ENCODE results near the gene PFKFB3. TPM values are rescaled to one million over a fixed set of nuclear protein-coding genes. Genes with fewer than 3 reads are reported as not detected.

The PFKFB3 gene
- total and polyA plus RNA-seq, 9 donors: 15.3 to 60.8 (median 40.2) TPM

DNA sequence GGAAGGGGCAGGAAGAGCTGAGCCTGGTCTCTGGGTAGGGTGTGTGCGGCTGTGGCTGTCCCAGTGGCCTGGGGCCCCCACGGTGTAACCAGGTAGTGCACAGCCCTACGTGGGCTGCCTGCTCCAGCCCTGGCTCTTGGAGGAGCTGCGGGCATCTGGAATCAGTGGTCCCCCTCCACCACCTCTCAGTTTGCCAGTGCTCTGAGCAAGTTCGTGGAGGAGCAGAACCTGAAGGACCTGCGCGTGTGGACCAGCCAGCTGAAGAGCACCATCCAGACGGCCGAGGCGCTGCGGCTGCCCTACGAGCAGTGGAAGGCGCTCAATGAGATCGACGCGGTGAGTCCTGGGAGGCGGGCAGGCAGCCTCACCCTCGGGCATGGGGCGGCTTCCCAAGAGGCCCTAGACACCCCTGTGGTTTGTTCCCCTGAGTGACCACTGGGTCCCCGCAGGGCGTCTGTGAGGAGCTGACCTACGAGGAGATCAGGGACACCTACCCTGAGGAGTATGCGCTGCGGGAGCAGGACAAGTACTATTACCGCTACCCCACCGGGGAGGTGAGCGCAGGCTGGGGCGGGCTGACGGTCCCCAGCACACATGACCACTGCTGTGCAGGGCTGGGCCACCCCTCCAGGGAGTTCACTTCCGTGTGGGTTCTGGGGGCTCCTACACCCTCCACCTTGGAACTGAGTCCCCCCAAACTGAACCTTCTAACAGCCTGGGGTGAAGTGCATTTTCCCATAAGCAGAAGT, 18.6 kb downstream of the PFKFB3 start:
- H3K4me3 ChIP-seq: no peak overlapping the region
- no peak for DNase-seq
- no peaks in the 10 kb centered on the region for H3K4me1 ChIP-seq (ENCODE audit: insufficient read depth)

DNA sequence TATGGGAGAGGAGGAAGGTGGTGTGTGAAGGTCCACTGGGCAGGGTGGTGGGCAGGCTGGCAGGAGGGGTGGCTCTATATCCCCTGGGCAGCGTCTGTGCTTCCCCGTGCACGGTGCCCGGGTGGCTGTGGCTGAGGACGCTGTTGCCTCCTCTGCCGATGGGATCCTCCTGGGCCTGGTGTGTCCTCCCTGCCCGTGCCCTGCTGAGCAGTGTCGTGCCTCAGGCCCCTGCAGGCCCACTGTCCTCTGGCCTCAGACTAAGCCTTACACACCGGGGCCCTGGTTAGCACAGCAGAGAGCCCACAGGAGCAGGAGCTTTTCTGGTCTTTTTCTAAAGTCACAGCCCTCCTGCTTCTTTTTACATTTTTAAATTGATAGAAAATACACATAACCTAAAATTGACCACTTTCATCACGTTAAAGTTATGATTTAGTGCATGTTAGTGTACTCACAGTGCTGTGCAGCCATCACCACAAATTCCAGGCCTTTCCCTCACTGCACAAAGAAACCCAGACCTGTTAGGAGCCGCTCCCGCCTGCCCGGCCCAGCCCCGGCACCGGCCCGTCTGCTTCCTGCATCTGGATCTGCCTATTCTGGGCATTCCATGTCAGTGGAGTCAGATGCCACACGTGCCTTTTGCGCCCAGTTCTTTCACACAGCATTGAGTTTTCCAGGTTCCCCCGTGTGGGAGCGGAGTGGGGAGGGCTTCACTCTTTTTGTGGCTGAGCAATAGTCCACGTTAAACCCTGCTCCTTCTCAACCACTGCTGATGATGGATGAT, 19.4 kb downstream of the PFKFB3 start:
- H3K36me3 ChIP-seq: no peaks in the 10 kb centered on the region
- no peaks in the 10 kb centered on the region for H3K4me1 ChIP-seq (ENCODE audit: insufficient read depth)
- 83 to 87% (median 86%) methylated on average over 21 of the region's 21 CpGs for WGBS, 3 donors

More for the DNA sequence above, 18.6 kb downstream of the PFKFB3 start:
- 91 to 96% (median 92%) methylated on average over 30 of the region's 30 CpGs for WGBS, 3 donors
- Histone ChIP-seq H3K36me3 (no peaks in the 10 kb centered on the region), H3K27ac (no peak overlapping the region), H3K9me3 (no peaks in the 10 kb centered on the region), H3K27me3 (no peaks in the 10 kb centered on the region)
- intact Hi-C loops (cut with DNase I): loop anchor here in 2 of 4 donors (5.0 to 10.0 kb wide), 2 partner anchors 163 to 181 kb away; no protein-coding TSS in a partner anchor
- TF ChIP-seq POLR2A (IDR thresholded peaks at IDR 0.05) (no peak), EP300 (IDR thresholded peaks at IDR 0.05) (no peak)
- TF ChIP-seq, protein P1, sequence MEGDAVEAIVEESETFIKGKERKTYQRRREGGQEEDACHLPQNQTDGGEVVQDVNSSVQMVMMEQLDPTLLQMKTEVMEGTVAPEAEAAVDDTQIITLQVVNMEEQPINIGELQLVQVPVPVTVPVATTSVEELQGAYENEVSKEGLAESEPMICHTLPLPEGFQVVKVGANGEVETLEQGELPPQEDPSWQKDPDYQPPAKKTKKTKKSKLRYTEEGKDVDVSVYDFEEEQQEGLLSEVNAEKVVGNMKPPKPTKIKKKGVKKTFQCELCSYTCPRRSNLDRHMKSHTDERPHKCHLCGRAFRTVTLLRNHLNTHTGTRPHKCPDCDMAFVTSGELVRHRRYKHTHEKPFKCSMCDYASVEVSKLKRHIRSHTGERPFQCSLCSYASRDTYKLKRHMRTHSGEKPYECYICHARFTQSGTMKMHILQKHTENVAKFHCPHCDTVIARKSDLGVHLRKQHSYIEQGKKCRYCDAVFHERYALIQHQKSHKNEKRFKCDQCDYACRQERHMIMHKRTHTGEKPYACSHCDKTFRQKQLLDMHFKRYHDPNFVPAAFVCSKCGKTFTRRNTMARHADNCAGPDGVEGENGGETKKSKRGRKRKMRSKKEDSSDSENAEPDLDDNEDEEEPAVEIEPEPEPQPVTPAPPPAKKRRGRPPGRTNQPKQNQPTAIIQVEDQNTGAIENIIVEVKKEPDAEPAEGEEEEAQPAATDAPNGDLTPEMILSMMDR (IDR thresholded peaks at IDR 0.05): no peak

DNA sequence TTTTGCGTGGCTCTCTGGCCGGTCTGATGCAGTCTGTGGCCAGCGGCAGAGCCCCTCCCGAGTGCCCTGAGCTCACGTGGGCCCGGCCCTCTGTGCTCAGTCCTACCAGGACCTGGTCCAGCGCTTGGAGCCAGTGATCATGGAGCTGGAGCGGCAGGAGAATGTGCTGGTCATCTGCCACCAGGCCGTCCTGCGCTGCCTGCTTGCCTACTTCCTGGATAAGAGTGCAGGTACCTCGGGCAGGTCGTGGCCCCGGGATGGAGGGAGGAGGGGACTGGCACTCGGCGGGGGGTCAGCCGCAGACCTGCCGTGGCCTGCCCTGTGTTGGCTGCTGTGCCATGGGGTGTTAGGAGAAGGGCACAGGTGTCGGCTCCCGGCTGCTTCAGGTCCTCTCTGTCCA, 20.0 kb downstream of the PFKFB3 start:
- no peak overlapping the region for H3K27ac ChIP-seq
- no peaks in the 10 kb centered on the region for H3K27me3 ChIP-seq
- H3K4me1 ChIP-seq (ENCODE audit: insufficient read depth): peaks cover 3% of the 10 kb centered on the region
- TF ChIP-seq EP300 (IDR thresholded peaks at IDR 0.05): no peak
- TF ChIP-seq, protein P1 (IDR thresholded peaks at IDR 0.05): no peak
- no peak for TF ChIP-seq POLR2A (IDR thresholded peaks at IDR 0.05)
- no peak overlapping the region for H3K4me3 ChIP-seq
- intact Hi-C loops (cut with DNase I): loop anchor here in 2 of 4 donors (5.0 to 10.0 kb wide), 2 partner anchors 162 to 180 kb away; no protein-coding TSS in a partner anchor
- DNase-seq: no peak
- H3K36me3 ChIP-seq: no peaks in the 10 kb centered on the region
- H3K9me3 ChIP-seq: no peaks in the 10 kb centered on the region
- 85 to 94% (median 86%) methylated on average over 16 to 19 of the region's 19 CpGs for WGBS, 3 donors

More for the DNA sequence above, 19.4 kb downstream of the PFKFB3 start:
- TF ChIP-seq EP300 (IDR thresholded peaks at IDR 0.05) (no peak), POLR2A (IDR thresholded peaks at IDR 0.05) (no peak)
- TF ChIP-seq, protein P1 (IDR thresholded peaks at IDR 0.05): no peak
- H3K27me3 ChIP-seq: no peaks in the 10 kb centered on the region
- intact Hi-C loops (cut with DNase I): loop anchor here in 2 of 4 donors (5.0 to 10.0 kb wide), 2 partner anchors 163 to 180 kb away; no protein-coding TSS in a partner anchor
- H3K9me3 ChIP-seq: no peaks in the 10 kb centered on the region
- no peak overlapping the region for H3K4me3 ChIP-seq
- no peak for DNase-seq
- H3K27ac ChIP-seq: no peak overlapping the region

DNA sequence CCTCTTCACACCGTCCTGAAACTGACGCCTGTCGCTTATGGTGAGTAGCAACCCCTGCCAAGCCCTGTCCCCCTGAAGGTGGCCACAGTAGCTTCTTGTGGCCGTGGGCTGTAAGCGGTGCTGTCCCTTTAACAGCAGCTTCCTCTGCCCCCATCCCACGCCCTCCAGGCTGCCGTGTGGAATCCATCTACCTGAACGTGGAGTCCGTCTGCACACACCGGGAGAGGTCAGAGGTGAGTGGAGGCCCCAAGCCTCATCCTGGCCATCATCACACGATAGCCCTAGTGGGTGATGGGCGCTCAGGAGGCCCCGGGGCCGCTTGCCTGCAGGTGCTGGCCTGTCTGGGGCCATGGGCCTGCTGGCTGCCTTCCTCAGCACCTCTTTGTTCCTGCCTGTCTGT, 21.2 kb downstream of the PFKFB3 start:
- Histone ChIP-seq H3K27me3 (no peaks in the 10 kb centered on the region), H3K4me1 (ENCODE audit: insufficient read depth) (peaks cover 9% of the 10 kb centered on the region), H3K36me3 (no peaks in the 10 kb centered on the region), H3K27ac (no peak overlapping the region), H3K9me3 (no peaks in the 10 kb centered on the region), H3K4me3 (no peak overlapping the region)
- no peak for TF ChIP-seq POLR2A (IDR thresholded peaks at IDR 0.05)
- no peak for TF ChIP-seq EP300 (IDR thresholded peaks at IDR 0.05)
- TF ChIP-seq, protein P1 (IDR thresholded peaks at IDR 0.05): no peak
- no peak for DNase-seq
- intact Hi-C loops (cut with DNase I): loop anchor here in 2 of 4 donors (5.0 to 10.0 kb wide), 2 partner anchors 161 to 178 kb away; no protein-coding TSS in a partner anchor
- 83 to 88% (median 84%) methylated on average over 14 of the region's 14 CpGs for WGBS, 3 donors
